Endothelial cell of umbilical vein (primary cell): ENCODE data around the gene FAM117B.

Experiments
- CTCF ChIP-seq, 2 donors: IDR thresholded peaks; 1 replicate in 1 of 2; 2 replicates in 1 of 2; pipeline ENCODE4 v1.5.1; 2011; ENCODE audit warnings: low read length in 2 of 2, mild to moderate bottlenecking in 2 of 2, moderate library complexity in 2 of 2, control low read depth in 1 of 2, inconsistent platforms in 1 of 2, low read depth in 1 of 2; ENCODE audit not compliant: insufficient read depth in 1 of 2; ENCODE audit errors: extremely low read depth in 1 of 2
- EZH2 ChIP-seq: IDR thresholded peaks from 2 replicates; pipeline ENCODE4 v1.6.1; 2012; ENCODE audit warnings: borderline replicate concordance, low read depth, mild to moderate bottlenecking, moderate library complexity, low read length, inconsistent platforms; ENCODE audit not compliant: severe bottlenecking
- POLR2A ChIP-seq: IDR thresholded peaks from 2 replicates; pipeline ENCODE4 v1.6.1; 2012; ENCODE audit warnings: low read depth, mild to moderate bottlenecking, control low read depth, low read length
- POLR2AphosphoS5 ChIP-seq: IDR thresholded peaks from 2 replicates; pipeline ENCODE4 v1.6.1; 2012; ENCODE audit warnings: low read depth, mild to moderate bottlenecking, control low read depth, low read length, moderate library complexity; ENCODE audit not compliant: insufficient read depth

GRCh38 chr2:202660796-202661195, 26.0 kb downstream of the FAM117B start:
- no peak for TF ChIP-seq POLR2A
- TF ChIP-seq CTCF (IDR thresholded peaks at IDR 0.05; ENCODE audit: extremely low read depth in 1 of 2, insufficient read depth in 1 of 2, low read depth in 1 of 2, low read length in 2 of 2), result no peak
- no peak for TF ChIP-seq POLR2AphosphoS5
- no peak for TF ChIP-seq EZH2
